Nephron progenitor cell (in vitro differentiated cells): ENCODE measurements around the gene CCDC141.
"Not testable (repeated sequence)": the region's sequence is repeated elsewhere in the genome, so short reads cannot be mapped to it uniquely, and the experiment has no call there.

Experiments used
- DNase-seq: peaks from one replicate; pipeline ENCODE4 v3.0.0; 2021
- H3K27ac Mint-ChIP-seq: 2 replicates; pipeline ENCODE4 v1.8.0; 2021; ENCODE audit warnings: mild to moderate bottlenecking, moderate library complexity, mixed read lengths
- H3K27me3 Mint-ChIP-seq: 2 replicates; pipeline ENCODE4 v1.8.0; 2021; ENCODE audit warnings: mild to moderate bottlenecking, low read depth, mixed read lengths; ENCODE audit not compliant: poor library complexity
- H3K36me3 Mint-ChIP-seq: 2 replicates; pipeline ENCODE4 v1.8.0; 2021; ENCODE audit warnings: low read depth, mixed read lengths
- H3K4me1 Mint-ChIP-seq: 2 replicates; pipeline ENCODE4 v1.8.0; 2021; ENCODE audit warnings: mixed read lengths
- H3K4me3 Mint-ChIP-seq: 2 replicates; pipeline ENCODE4 v1.8.0; 2021; ENCODE audit warnings: mild to moderate bottlenecking, moderate library complexity, mixed read lengths
- H3K9me3 Mint-ChIP-seq: 2 replicates; pipeline ENCODE4 v1.8.0; 2021; ENCODE audit warnings: mild to moderate bottlenecking, moderate library complexity, mixed read lengths
- TF ChIP-seq, protein P1 (sequence below): fragments of 200-600 bp; sonication (generic); IDR thresholded peaks from 2 replicates; pipeline ENCODE4 v1.5.0; 2021; ENCODE audit warnings: antibody characterized with exemption

CCDC141 gene

GRCh38 chr2:179068991-179069643 lies 19.2 kb upstream of the CCDC141 start:
- H3K27me3 Mint-ChIP-seq = no peaks in the 10 kb centered on the region
- H3K4me3 Mint-ChIP-seq = no peak overlapping the region
- no peak for DNase-seq
- no peak overlapping the region for H3K27ac Mint-ChIP-seq
- TF ChIP-seq, protein P1, sequence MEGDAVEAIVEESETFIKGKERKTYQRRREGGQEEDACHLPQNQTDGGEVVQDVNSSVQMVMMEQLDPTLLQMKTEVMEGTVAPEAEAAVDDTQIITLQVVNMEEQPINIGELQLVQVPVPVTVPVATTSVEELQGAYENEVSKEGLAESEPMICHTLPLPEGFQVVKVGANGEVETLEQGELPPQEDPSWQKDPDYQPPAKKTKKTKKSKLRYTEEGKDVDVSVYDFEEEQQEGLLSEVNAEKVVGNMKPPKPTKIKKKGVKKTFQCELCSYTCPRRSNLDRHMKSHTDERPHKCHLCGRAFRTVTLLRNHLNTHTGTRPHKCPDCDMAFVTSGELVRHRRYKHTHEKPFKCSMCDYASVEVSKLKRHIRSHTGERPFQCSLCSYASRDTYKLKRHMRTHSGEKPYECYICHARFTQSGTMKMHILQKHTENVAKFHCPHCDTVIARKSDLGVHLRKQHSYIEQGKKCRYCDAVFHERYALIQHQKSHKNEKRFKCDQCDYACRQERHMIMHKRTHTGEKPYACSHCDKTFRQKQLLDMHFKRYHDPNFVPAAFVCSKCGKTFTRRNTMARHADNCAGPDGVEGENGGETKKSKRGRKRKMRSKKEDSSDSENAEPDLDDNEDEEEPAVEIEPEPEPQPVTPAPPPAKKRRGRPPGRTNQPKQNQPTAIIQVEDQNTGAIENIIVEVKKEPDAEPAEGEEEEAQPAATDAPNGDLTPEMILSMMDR = no peak
- H3K36me3 Mint-ChIP-seq = peaks cover 12% of the 10 kb centered on the region
- no peaks in the 10 kb centered on the region for H3K4me1 Mint-ChIP-seq
- H3K9me3 Mint-ChIP-seq = peaks cover 35% of the 10 kb centered on the region

DNA sequence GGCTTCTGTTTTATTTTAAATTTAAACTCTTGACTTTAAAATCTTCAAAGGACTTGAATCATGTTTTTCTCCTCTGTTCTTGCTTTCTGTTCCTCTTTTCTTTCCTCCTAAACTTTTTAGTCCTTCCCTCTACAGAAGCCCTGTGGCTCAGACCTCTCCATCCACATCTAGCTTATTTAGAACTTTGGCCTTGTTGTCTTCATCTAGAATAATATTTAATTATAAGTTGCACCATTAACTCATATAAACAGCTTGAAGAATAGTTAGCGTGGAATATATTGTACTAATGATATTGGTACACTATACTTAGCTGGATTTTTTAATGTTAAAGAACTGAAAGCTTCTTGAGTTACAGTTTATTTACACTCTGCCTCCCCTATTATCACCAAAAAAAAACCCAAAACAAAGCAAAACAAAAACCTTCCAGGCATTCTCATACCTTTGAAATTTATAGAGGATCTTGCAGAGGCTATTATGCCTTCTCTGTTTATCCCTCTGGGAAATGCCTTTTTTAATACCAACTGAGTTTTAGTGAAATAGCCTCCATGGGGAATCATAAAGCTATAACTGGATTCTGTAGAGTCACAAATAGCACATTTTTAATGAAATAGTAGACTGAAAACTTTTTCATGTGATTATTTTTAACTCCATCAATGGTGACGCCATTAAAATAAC lies 9.2 kb upstream of the CCDC141 start:
- Mint-ChIP-seq H3K9me3 (peaks cover 13% of the 10 kb centered on the region), H3K4me1 (peaks cover 22% of the 10 kb centered on the region), H3K27ac (no peak overlapping the region), H3K27me3 (no peaks in the 10 kb centered on the region), H3K4me3 (no peak overlapping the region), H3K36me3 (no peaks in the 10 kb centered on the region)
- TF ChIP-seq, protein P1 = no peak
- DNase-seq = no peak

GRCh38 chr2:179057737-179058136 lies 7.8 kb upstream of the CCDC141 start:
- Mint-ChIP-seq H3K9me3 (peaks cover 3% of the 10 kb centered on the region), H3K4me3 (no peak overlapping the region), H3K27me3 (no peaks in the 10 kb centered on the region), H3K27ac (peak overlapping the region; percentile 91), H3K36me3 (no peaks in the 10 kb centered on the region), H3K4me1 (peaks cover 22% of the 10 kb centered on the region)
- no peak for DNase-seq
- TF ChIP-seq, protein P1 = no peak

DNA sequence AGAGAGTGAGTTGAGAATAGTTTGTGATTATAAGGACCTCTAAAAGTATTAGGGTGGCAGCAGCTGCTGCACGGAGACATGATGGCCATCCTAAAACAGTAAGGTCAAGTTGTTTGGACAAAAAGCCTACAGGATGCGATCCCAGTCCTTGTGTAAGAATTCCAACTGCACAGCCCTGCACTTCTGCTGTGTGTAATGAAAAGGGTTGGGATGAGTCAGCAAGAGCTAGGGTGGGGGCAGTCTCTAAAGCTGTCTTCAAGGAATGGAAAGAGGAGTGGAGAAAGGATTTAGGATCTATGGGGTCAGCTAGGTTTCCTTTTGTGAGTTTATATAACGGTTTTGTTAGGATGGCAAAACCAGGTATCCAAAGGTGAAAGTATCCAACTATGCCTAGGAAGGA lies 3.6 kb upstream of the CCDC141 start:
- not testable (repeated sequence) for H3K27me3 Mint-ChIP-seq, H3K27ac Mint-ChIP-seq, H3K9me3 Mint-ChIP-seq, H3K36me3 Mint-ChIP-seq, DNase-seq, H3K4me3 Mint-ChIP-seq
- H3K4me1 Mint-ChIP-seq = peaks cover 11% of the 10 kb centered on the region

DNA sequence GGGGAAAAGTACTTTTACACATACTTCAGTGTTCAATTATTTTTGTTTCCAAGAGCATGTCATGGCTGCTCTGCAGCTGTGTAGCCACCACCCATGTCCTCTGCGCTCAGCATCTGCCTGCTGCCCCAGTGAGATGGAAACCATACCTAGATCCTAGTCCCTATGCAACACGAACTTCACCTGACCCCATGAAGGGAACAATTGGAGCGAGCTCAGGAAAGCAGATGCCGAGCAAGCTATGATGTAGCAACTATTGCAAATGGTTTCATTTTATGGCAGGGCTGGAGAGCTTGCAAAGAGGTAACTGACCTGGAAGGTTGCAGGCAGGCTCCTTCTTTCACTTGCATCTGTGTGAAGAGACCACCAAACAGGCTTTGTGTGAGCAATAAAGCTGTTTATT lies 1.3 kb upstream of the CCDC141 start:
- Mint-ChIP-seq H3K27ac (peak overlapping the region; percentile 17), H3K4me3 (peak overlapping the region; percentile 29), H3K4me1 (no peaks in the 10 kb centered on the region), H3K36me3 (no peaks in the 10 kb centered on the region), H3K27me3 (no peaks in the 10 kb centered on the region), H3K9me3 (peaks cover under 1% of the 10 kb centered on the region)
- TF ChIP-seq, protein P1 = no peak
- no peak for DNase-seq

- Mint-ChIP-seq H3K4me1 (no peaks in the 10 kb centered on the region), H3K27me3 (no peaks in the 10 kb centered on the region)
- TF ChIP-seq, protein P1 = no peak
These were observed 818 bp upstream of the CCDC141 start for GRCh38 chr2:179050755-179051154.

More at GRCh38 chr2:179050755-179051154, 818 bp upstream of the CCDC141 start:
- Mint-ChIP-seq H3K4me3 (no peak overlapping the region), H3K9me3 (peaks cover 6% of the 10 kb centered on the region), H3K36me3 (no peaks in the 10 kb centered on the region), H3K27ac (peak overlapping the region; percentile 64)
- DNase-seq = no peak
